Measurements from ENCODE around the gene C16orf46.

C16orf46 gene

GRCh38 chr16:81076566-81077075, 417 bp downstream of the C16orf46 start:
- H3K4me3 ChIP-seq (ENCODE audit: low read depth, low read length): peak overlapping the region; percentile 75
- peak; percentile 90 for DNase-seq (ENCODE audit: low read depth)
- TF ChIP-seq CTCF (IDR thresholded peaks at IDR 0.05; ENCODE audit: insufficient read depth, low read depth, low read length, missing control alignments): no peak

GRCh38 chr16:81073560-81074330, 3.3 kb downstream of the C16orf46 start:
- no peak for TF ChIP-seq CTCF (IDR thresholded peaks at IDR 0.05; ENCODE audit: insufficient read depth, low read depth, low read length, missing control alignments)
- DNase-seq (ENCODE audit: low read depth): no peak
- H3K4me3 ChIP-seq (ENCODE audit: low read depth, low read length): no peak overlapping the region

- DNase-seq (ENCODE audit: low read depth): peak; percentile 8
- TF ChIP-seq CTCF (IDR thresholded peaks at IDR 0.05; ENCODE audit: insufficient read depth, low read depth, low read length, missing control alignments): no peak
- no peak overlapping the region for H3K4me3 ChIP-seq (ENCODE audit: low read depth, low read length)
Measured at GRCh38 chr16:81071805-81072204, 5.2 kb downstream of the C16orf46 start.

GRCh38 chr16:81070979-81071378, 6.1 kb downstream of the C16orf46 start:
- DNase-seq (ENCODE audit: low read depth): no peak
- no peak for TF ChIP-seq CTCF (IDR thresholded peaks at IDR 0.05; ENCODE audit: insufficient read depth, low read depth, low read length, missing control alignments)

GRCh38 chr16:81069063-81069462, 8.0 kb downstream of the C16orf46 start:
- no peak for TF ChIP-seq CTCF (IDR thresholded peaks at IDR 0.05; ENCODE audit: insufficient read depth, low read depth, low read length, missing control alignments)
- H3K4me3 ChIP-seq (ENCODE audit: low read depth, low read length): no peak overlapping the region
- no peak for DNase-seq (ENCODE audit: low read depth)

More at GRCh38 chr16:81070979-81071378, 6.1 kb downstream of the C16orf46 start:
- no peak overlapping the region for H3K4me3 ChIP-seq (ENCODE audit: low read depth, low read length)

GRCh38 chr16:81067166-81067565, 9.9 kb downstream of the C16orf46 start:
- no peak for DNase-seq (ENCODE audit: low read depth)
- TF ChIP-seq CTCF (IDR thresholded peaks at IDR 0.05; ENCODE audit: insufficient read depth, low read depth, low read length, missing control alignments): no peak
- no peak overlapping the region for H3K4me3 ChIP-seq (ENCODE audit: low read depth, low read length)

Data from GM12865 (cell line).